Fibroblast of pulmonary artery (primary cell): ENCODE measurements around the gene FILIP1.

Experiments
- DNase-seq: peaks from one replicate; pipeline ENCODE4 v3.0.0-alpha.2; 2010; ENCODE audit warnings: low read depth
- H3K4me3 ChIP-seq: replicated peaks from 2 replicates; pipeline ENCODE4 v1.5.1; 2011; ENCODE audit warnings: low read depth, mild to moderate bottlenecking, control low read depth, low read length, moderate library complexity
- TF ChIP-seq, protein P1 (sequence below): IDR thresholded peaks from 2 replicates; pipeline ENCODE4 v1.5.1; 2011; ENCODE audit warnings: mild to moderate bottlenecking, control low read depth, low read length, inconsistent platforms; ENCODE audit errors: missing control alignments

Gene FILIP1

DNA sequence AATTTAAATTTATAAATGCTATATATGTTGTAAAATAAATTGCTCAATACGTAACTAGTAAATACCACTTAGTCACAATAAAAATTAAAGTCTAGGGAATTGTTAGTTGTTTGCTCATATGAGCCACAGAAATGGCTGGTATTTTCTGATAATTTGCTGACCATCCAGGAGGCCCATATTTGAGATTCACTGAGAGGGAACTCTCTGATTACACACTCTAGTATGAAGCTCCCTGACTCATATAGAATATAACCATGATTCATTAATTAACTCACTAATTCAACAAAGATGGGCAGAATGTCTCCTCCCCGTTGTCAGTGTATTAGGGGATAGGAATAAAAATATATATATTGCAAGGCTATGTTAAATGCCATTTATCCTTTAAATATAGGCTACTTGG lies 162.4 kb downstream of the FILIP1 start:
- TF ChIP-seq, protein P1, sequence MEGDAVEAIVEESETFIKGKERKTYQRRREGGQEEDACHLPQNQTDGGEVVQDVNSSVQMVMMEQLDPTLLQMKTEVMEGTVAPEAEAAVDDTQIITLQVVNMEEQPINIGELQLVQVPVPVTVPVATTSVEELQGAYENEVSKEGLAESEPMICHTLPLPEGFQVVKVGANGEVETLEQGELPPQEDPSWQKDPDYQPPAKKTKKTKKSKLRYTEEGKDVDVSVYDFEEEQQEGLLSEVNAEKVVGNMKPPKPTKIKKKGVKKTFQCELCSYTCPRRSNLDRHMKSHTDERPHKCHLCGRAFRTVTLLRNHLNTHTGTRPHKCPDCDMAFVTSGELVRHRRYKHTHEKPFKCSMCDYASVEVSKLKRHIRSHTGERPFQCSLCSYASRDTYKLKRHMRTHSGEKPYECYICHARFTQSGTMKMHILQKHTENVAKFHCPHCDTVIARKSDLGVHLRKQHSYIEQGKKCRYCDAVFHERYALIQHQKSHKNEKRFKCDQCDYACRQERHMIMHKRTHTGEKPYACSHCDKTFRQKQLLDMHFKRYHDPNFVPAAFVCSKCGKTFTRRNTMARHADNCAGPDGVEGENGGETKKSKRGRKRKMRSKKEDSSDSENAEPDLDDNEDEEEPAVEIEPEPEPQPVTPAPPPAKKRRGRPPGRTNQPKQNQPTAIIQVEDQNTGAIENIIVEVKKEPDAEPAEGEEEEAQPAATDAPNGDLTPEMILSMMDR = no peak
- no peak overlapping the region for H3K4me3 ChIP-seq
- peak; percentile 20 for DNase-seq

GRCh38 chr6:75329703-75330102 lies 163.9 kb downstream of the FILIP1 start:
- TF ChIP-seq, protein P1 = no peak
- no peak for DNase-seq
- no peak overlapping the region for H3K4me3 ChIP-seq

- H3K4me3 ChIP-seq = no peak overlapping the region
- DNase-seq = no peak
- TF ChIP-seq, protein P1 = no peak
Observed at GRCh38 chr6:75327807-75328206, 165.8 kb downstream of the FILIP1 start.

GRCh38 chr6:75326557-75327258 lies 166.9 kb downstream of the FILIP1 start:
- DNase-seq = peak; percentile 49
- H3K4me3 ChIP-seq = no peak overlapping the region
- TF ChIP-seq, protein P1 = no peak

DNA sequence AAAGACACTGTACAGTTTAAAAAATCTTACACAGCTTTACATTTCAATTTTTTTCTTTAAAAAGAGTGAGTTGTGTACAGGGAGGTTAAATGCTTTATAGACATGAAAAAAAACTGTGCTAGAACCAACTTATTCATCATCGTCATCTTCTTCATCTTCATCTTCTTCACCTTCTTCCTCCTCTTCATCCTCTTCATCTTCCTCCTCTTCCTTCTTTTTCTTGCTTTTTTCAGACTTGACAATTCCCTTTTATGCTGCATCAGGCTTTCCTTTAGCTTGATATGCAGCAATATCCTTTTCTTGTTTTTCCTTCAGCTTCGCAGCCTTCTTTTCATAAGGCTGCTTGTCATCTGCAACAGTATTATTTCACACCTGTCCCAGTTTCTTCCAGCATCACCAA lies 174.7 kb downstream of the FILIP1 start:
- DNase-seq = no peak
- no peak overlapping the region for H3K4me3 ChIP-seq
- TF ChIP-seq, protein P1 = no peak

GRCh38 chr6:75317503-75318206 lies 175.9 kb downstream of the FILIP1 start:
- TF ChIP-seq, protein P1 = no peak
- no peak overlapping the region for H3K4me3 ChIP-seq
- DNase-seq = peak; percentile 83
